Limb (tissue), 2 donors: ENCODE results near the gene SLC22A4.

Source experiments
- DNase-seq, 2 donors: peaks; one replicate each; pipeline ENCODE4 v3.0.0-alpha.2; 2016; ENCODE audit errors: extremely low spot score in 2 of 2

SLC22A4 gene

GRCh38 chr5:132274050-132274792 lies 20.0 kb upstream of the SLC22A4 start:
- peak in 1 of 2 donors; percentile 16 for DNase-seq

DNA sequence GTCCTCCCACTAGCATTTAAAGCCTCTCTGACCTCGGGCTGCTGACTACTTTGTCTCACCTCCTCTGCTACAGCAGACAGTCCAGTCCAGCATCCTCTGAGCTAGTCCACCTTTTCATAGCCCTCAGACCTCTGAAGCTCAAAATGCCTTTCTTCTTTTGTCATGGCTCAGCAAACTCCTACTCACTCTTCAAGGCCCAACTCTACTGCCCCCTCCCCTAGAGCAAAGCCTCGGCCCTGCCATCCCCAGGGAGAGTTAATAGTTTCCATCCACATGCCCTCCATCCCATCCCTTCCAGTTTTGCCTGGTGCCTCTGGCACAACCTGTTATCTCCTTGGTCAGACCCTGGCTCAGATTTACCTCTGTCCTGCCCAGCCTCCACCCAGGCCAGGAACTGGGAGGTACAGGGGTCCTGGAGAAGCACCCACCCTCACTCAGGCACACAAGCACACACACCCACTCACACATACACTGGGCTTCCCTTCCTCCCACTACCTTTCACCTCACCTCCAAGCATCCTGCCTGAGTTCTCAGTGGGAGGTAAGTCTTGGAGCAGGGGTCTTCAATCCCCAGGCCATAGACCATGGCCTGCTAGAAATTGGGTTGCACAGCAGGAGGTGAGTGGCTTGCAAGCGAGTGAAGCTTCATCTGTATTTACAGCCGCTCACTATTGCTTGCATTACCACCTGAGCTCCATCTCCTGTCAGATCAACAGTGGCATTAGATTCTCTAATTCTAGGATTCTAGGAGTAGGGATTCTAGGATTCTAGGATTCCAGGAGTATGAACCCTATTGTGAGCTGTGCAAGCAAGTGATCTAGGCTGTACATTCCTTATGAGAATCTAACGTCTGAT lies 18.6 kb upstream of the SLC22A4 start:
- DNase-seq = peak in 1 of 2 donors; percentile 18

DNA sequence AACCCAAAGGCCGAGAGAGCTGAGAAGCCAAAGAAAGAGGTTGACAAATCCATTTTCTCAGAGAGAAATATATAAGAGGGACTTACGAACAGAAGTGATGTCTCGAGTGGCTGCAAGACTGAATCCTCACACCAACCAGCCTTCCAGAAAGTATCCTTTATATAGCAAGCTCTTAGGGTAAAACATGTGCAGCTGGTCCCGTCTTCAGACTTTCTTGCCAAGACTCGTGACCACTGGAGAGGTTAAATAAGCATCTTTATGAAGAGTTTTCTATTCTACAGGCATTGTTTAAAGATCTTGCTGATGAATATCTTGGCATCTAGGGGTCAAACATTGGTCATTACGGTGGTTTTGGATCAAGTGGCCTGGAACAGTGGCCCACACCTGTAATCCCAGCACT lies 16.9 kb upstream of the SLC22A4 start:
- DNase-seq = peak in 1 of 2 donors; percentile 13

- DNase-seq = peak in 1 of 2 donors; percentile 11
These were observed 16.0 kb upstream of the SLC22A4 start for GRCh38 chr5:132277971-132278853.

DNA sequence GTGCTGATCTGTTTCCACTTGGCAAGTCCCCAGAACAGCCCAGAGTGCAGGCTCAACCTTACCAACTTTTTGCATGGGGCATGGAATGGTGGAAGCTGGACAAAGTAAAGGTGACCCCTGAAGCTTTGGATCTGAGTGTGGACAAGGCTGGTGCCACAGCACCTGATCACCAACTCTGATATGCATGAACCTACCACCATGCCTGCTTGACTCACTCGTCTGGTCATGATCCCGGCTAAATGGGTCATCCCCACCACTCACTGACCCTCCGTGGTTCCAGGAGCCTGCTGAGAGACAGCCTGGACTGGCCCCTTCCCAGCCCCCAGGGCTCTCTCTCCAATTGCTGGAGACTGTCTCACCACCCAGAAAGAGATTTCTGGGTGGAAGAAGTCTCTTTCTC lies 14.4 kb upstream of the SLC22A4 start:
- DNase-seq = peak in 1 of 2 donors; percentile 1

- DNase-seq = peak in 1 of 2 donors; percentile 7
These were observed 13.6 kb upstream of the SLC22A4 start for GRCh38 chr5:132280371-132281240.

DNA sequence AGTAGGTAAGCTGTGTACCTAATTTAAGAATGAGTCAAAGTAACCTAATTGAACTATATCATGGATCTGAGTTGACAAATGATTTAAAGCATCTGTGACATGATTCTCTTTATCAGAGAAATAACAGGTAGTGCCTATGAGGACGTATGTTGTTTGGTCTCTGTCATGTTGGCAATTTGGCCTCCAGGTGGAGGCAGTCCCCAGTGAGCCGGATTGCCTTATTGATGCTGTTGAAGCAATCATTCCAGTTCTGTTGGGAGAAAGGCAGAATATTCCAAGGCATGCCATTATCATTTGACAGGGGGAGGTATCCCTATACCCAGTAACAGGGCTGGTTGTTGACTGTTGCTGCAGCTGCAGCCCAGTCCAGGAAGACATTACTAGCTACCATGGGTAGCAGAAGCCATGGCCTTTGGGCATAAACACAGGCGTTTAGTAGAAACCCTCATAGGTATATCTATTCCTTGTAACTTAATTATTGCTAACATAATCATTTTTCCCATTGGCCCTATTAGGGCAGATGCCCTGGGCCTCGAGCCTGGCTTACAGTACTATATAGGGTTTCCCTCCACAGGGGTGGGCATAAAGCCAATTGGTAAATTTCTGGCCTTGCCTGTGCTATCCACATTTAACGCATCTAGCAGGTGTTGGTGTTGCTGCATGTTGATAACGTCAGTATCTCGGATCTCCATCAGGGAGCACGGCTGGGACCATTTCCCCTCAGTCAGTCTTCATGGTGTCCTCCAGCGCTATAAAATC lies 12.2 kb upstream of the SLC22A4 start:
- no peak for DNase-seq

- peak in 1 of 2 donors; percentile 30 for DNase-seq
These were observed 10.7 kb upstream of the SLC22A4 start for GRCh38 chr5:132283423-132284043.

- DNase-seq = peak in 1 of 2 donors; percentile 2
These were observed 5.1 kb upstream of the SLC22A4 start for GRCh38 chr5:132289097-132289496.

- DNase-seq = peak in 1 of 2 donors; percentile 11
These were observed 3.2 kb upstream of the SLC22A4 start for GRCh38 chr5:132291026-132291425.

DNA sequence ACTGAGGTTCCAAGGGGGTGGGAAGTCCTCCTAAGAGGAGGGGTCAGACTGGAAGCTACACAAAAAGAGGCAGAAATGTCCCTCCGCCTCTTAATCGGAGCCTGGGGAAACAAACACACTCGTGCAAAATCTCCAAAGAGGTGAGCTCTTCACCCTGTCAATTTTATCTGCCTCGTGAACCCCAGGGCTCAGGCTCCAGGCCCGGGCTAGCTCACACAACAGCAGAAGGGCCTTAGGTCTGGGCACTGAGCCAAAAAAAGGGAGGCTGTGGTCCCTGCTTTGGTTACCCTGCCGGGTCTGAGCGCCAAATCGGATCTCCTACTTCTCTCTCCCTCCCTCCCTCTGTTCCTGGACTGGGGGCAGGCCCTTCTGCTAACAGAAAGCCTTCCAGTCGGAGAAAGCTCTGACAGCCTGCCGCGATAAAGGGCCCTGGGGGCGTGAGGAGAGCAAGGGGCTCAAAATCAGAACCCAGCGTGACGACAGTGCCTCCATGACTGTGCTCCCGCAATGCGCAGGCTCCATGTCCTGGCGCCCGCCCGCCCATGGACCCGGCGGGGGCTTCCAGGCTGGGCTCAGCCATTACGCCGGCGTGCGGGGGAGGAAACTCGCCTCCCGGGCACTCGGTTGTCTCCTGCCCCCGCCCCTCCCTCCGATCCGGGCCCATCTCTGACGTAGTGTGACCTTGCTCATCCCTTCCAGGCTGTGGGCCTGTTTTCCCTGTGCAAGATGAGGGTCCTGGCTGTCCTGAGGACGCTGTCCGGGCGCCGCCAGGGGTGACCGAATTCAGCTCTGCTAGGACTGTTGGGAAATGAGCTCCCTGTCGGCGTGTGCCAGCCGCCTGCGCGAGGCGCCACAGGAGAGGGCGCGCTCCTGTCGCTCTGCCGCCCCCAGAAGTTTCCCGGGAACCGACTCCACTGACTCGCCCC lies 865 bp upstream of the SLC22A4 start:
- DNase-seq = peak; percentile 88 to 93

- peak in 1 of 2 donors; percentile 57 for DNase-seq
These were observed 722 bp downstream of the SLC22A4 start for GRCh38 chr5:132294728-132295504.

- no peak for DNase-seq
These were observed 1.6 kb downstream of the SLC22A4 start for GRCh38 chr5:132295505-132296411.

GRCh38 chr5:132296412-132297016 lies 2.3 kb downstream of the SLC22A4 start:
- DNase-seq = peak in 1 of 2 donors; percentile 26

- peak in 1 of 2 donors; percentile 8 for DNase-seq
These were observed 3.2 kb downstream of the SLC22A4 start for GRCh38 chr5:132297211-132297940.
